GM13977 (cell line): ENCODE measurements around the gene NFKBIB.

Experiments used
- DNase-seq: peaks from one replicate; pipeline ENCODE4 v3.0.0; 2012; ENCODE audit warnings: low spot score
- in situ Hi-C: fragments of 300-500 bp; cut with MboI; formaldehyde crosslinking; loops from one replicate; pipeline ENCODE4 v1.12.0; 2022; ENCODE audit warnings: low sequenced_read_pairs, low pct_unique_long_range_greater_than_20kb, mixed read lengths, inconsistent platforms; ENCODE audit not compliant: unreplicated experiment
- TF ChIP-seq, protein P1 (sequence below): IDR thresholded peaks from 2 replicates; pipeline ENCODE4 v1.5.1; 2012; ENCODE audit warnings: mild to moderate bottlenecking, control low read depth; ENCODE audit not compliant: insufficient read depth; ENCODE audit errors: extremely low read depth, missing control alignments

The NFKBIB gene

GRCh38 chr19:38908911-38909310, 9.1 kb downstream of the NFKBIB start:
- DNase-seq: no peak
- in situ Hi-C loops: loop anchor here (25.0 kb wide), 1 partner anchor 172 kb away; the partner anchor contains the start of gene CAPN12

GRCh38 chr19:38910488-38910887, 10.7 kb downstream of the NFKBIB start:
- DNase-seq: no peak
- in situ Hi-C loops: loop anchor here (25.0 kb wide), 1 partner anchor 173 kb away; the partner anchor contains the start of gene CAPN12
- TF ChIP-seq, protein P1, sequence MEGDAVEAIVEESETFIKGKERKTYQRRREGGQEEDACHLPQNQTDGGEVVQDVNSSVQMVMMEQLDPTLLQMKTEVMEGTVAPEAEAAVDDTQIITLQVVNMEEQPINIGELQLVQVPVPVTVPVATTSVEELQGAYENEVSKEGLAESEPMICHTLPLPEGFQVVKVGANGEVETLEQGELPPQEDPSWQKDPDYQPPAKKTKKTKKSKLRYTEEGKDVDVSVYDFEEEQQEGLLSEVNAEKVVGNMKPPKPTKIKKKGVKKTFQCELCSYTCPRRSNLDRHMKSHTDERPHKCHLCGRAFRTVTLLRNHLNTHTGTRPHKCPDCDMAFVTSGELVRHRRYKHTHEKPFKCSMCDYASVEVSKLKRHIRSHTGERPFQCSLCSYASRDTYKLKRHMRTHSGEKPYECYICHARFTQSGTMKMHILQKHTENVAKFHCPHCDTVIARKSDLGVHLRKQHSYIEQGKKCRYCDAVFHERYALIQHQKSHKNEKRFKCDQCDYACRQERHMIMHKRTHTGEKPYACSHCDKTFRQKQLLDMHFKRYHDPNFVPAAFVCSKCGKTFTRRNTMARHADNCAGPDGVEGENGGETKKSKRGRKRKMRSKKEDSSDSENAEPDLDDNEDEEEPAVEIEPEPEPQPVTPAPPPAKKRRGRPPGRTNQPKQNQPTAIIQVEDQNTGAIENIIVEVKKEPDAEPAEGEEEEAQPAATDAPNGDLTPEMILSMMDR: no peak

More at GRCh38 chr19:38908911-38909310, 9.1 kb downstream of the NFKBIB start:
- TF ChIP-seq, protein P1: no peak

GRCh38 chr19:38911388-38912001, 11.7 kb downstream of the NFKBIB start:
- no peak for DNase-seq
- in situ Hi-C loops: loop anchor here (25.0 kb wide), 1 partner anchor 174 kb away; the partner anchor contains the start of gene CAPN12
- TF ChIP-seq, protein P1: no peak

- in situ Hi-C loops: loop anchor here (25.0 kb wide), 1 partner anchor 176 kb away; the partner anchor contains the start of gene CAPN12
- TF ChIP-seq, protein P1: no peak
- DNase-seq: no peak
Observed at GRCh38 chr19:38912600-38913514, 13.1 kb downstream of the NFKBIB start.

- no peak for DNase-seq
- in situ Hi-C loops: loop anchor here (25.0 kb wide), 1 partner anchor 177 kb away; the partner anchor contains the start of gene CAPN12
- TF ChIP-seq, protein P1: no peak
Observed at GRCh38 chr19:38913958-38914357, 14.2 kb downstream of the NFKBIB start.

- DNase-seq: no peak
- TF ChIP-seq, protein P1: no peak
- in situ Hi-C loops: loop anchor here (25.0 kb wide), 1 partner anchor 178 kb away; the partner anchor contains the start of gene CAPN12
Observed at GRCh38 chr19:38915329-38916321, 15.9 kb downstream of the NFKBIB start.
